B cell (primary cell): ENCODE results near the gene FFAR3. TPM values are rescaled to one million over a fixed set of nuclear protein-coding genes. Genes with fewer than 3 reads are reported as not detected.
A peak's percentile ranks its signal among the peaks of the same experiment; 100 is the strongest.

Experiments used
- ATAC-seq: fragments of 200-7000 bp; cut with Tn5 transposase; one replicate; pipeline ENCODE4 v1.10.0; 2021; ENCODE audit warnings: low read depth, mild to moderate bottlenecking, moderate number of reproducible peaks, moderate library complexity
- CTCF ChIA-PET: fragments of 350-600 bp; sonication (Branson Sonifier 250); formaldehyde crosslinking; loops from one replicate; lab custom pipeline; 2021; ENCODE audit warnings: antibody characterized with exemption, inconsistent platforms; lab: Charles Lee
- POLR2A ChIA-PET: fragments of 350-600 bp; sonication (Branson Sonifier 250); formaldehyde crosslinking; loops from one replicate; lab custom pipeline; 2021; ENCODE audit warnings: antibody characterized with exemption; lab: Charles Lee
- DNase-seq: peaks from one replicate; pipeline ENCODE4 v3.0.0; 2013
- H2AFZ ChIP-seq: 2 replicates; pipeline ENCODE4 v1.6.1; 2012; ENCODE audit warnings: mild to moderate bottlenecking, low read depth, low read length; ENCODE audit not compliant: insufficient read depth, poor library complexity, severe bottlenecking
- H3K27ac ChIP-seq, 2 donors: 1 replicate in 1 of 2; 2 replicates in 1 of 2; pipeline ENCODE4 v1.5.1; 2012 to 2013; ENCODE audit warnings: low read length in 2 of 2, mild to moderate bottlenecking in 2 of 2, moderate library complexity in 1 of 2
- H3K27me3 ChIP-seq, 4 experiments: fragments of 200-600 bp in 1 of 4; sonication (generic) in 1 of 4; replicated peaks in 1 of 4; 1 replicate in 2 of 4; 2 replicates in 2 of 4; pipeline versions ENCODE4 v1.6.1 to v1.7.0; 2013 to 2016; ENCODE audit warnings: low read length in 3 of 4, mild to moderate bottlenecking in 2 of 4, mixed read lengths in 1 of 4, moderate library complexity in 1 of 4; ENCODE audit not compliant: insufficient read depth in 4 of 4, control insufficient read depth in 3 of 4; ENCODE audit errors: control extremely low read depth in 1 of 4
- H3K36me3 ChIP-seq, 2 experiments: replicated peaks in 1 of 2; 1 replicate in 1 of 2; 2 replicates in 1 of 2; pipeline versions ENCODE4 v1.6.1 to v1.7.1; 2013; ENCODE audit warnings: low read length in 1 of 2; ENCODE audit not compliant: insufficient read depth in 2 of 2, control insufficient read depth in 1 of 2; ENCODE audit errors: control extremely low read depth in 1 of 2, extremely low read depth in 1 of 2
- H3K4me1 ChIP-seq, 2 donors: fragments of 200-600 bp in 1 of 2; sonication (generic) in 1 of 2; 1 replicate in 1 of 2; 2 replicates in 1 of 2; pipeline versions ENCODE4 v1.5.1 to v1.6.1; 2013 to 2017; ENCODE audit warnings: low read length in 2 of 2; ENCODE audit not compliant: control insufficient read depth in 2 of 2, insufficient read depth in 2 of 2
- H3K4me2 ChIP-seq: replicated peaks from 2 replicates; pipeline ENCODE3; 2012; ENCODE audit warnings: mild to moderate bottlenecking, low read depth, low read length; ENCODE audit not compliant: poor library complexity, severe bottlenecking
- H3K4me3 ChIP-seq, 5 experiments: fragments of 200-600 bp in 1 of 5; sonication (generic) in 1 of 5; 1 replicate in 3 of 5; 2 replicates in 2 of 5; pipeline versions ENCODE4 v1.5.1 to v1.7.0; 2011 to 2016; ENCODE audit warnings: low read length in 4 of 5, mild to moderate bottlenecking in 4 of 5, low read depth in 2 of 5, control low read depth in 1 of 5, moderate library complexity in 1 of 5; ENCODE audit not compliant: insufficient read depth in 1 of 5; ENCODE audit errors: control extremely low read depth in 1 of 5, extremely low read depth in 1 of 5
- H3K79me2 ChIP-seq: fragments of 200-600 bp; sonication (generic); one replicate; pipeline ENCODE4 v1.6.0; 2016; ENCODE audit warnings: low read length; ENCODE audit not compliant: control insufficient read depth, insufficient read depth
- H3K9ac ChIP-seq: fragments of 200-600 bp; sonication (generic); 2 replicates; pipeline ENCODE4 v1.6.1; 2017; ENCODE audit warnings: mild to moderate bottlenecking, low read length, moderate library complexity
- H3K9me3 ChIP-seq, 3 donors: one replicate each; pipeline versions ENCODE4 v1.6.1 to v1.7.1; 2013; ENCODE audit warnings: low read length in 2 of 3; ENCODE audit not compliant: control insufficient read depth in 2 of 3, insufficient read depth in 1 of 3; ENCODE audit errors: control extremely low read depth in 1 of 3
- H4K20me1 ChIP-seq: 2 replicates; pipeline ENCODE4 v1.6.0; 2012; ENCODE audit warnings: mild to moderate bottlenecking, low read length; ENCODE audit not compliant: insufficient read depth, control insufficient read depth, poor library complexity, severe bottlenecking
- H3K27ac Mint-ChIP-seq: one replicate; pipeline ENCODE4 v1.8.0; 2021; ENCODE audit warnings: mixed read lengths
- H3K27me3 Mint-ChIP-seq: one replicate; pipeline ENCODE4 v1.8.0; 2021; ENCODE audit warnings: mixed read lengths
- H3K4me1 Mint-ChIP-seq: one replicate; pipeline ENCODE4 v1.8.0; 2021; ENCODE audit warnings: mixed read lengths
- H3K4me3 Mint-ChIP-seq: one replicate; pipeline ENCODE4 v1.8.0; 2021; ENCODE audit warnings: mixed read lengths
- H3K9me3 Mint-ChIP-seq: one replicate; pipeline ENCODE4 v1.8.0; 2022; ENCODE audit warnings: mixed read lengths; ENCODE audit not compliant: insufficient read depth
- EZH2 ChIP-seq: IDR thresholded peaks from 2 replicates; pipeline ENCODE4 v1.6.1; 2012; ENCODE audit warnings: borderline replicate concordance, low read depth, mild to moderate bottlenecking, moderate library complexity, low read length; ENCODE audit not compliant: insufficient read depth, poor library complexity, severe bottlenecking
- WGBS: methylation state at CpG from one replicate; pipeline ENCODE4 v1.1.5; 2013; ENCODE audit warnings: missing lambda C conversion rate; ENCODE audit not compliant: insufficient coverage; 5-methylcytosine and 5-hydroxymethylcytosine counted together
- intact Hi-C: fragments of 100-400 bp; cut with micrococcal nuclease; formaldehyde crosslinking; loops from one replicate; pipeline ENCODE4 v1.10.0; 2022
- polyA plus RNA-seq: library from polyadenylated mRNA; depleted of rRNA; stranded (reverse); fragments of >200 nt; gene quantifications from 2 replicates; pipeline ENCODE4 v1.2.3, GENCODE V29; 2012
- total RNA-seq, 2 donors: library from RNA; stranded (reverse); fragments of 120-200 nt in 1 of 2; gene quantifications; 1 replicate in 1 of 2; 2 replicates in 1 of 2; pipeline versions ENCODE4 v1.2.3 to v1.2.4, GENCODE V29; 2013 to 2022
- TF ChIP-seq, protein P1 (sequence below): fragments of 200-600 bp; IDR thresholded peaks from one replicate; pipeline ENCODE4 v1.8.0; 2022; ENCODE audit warnings: antibody characterized with exemption, mild to moderate bottlenecking

FFAR3 gene
- total and polyA plus RNA-seq, 2 donors (not counting 1 experiment from before 2014, with no cell fraction given), result 0.63 TPM; not detected in 1

DNA sequence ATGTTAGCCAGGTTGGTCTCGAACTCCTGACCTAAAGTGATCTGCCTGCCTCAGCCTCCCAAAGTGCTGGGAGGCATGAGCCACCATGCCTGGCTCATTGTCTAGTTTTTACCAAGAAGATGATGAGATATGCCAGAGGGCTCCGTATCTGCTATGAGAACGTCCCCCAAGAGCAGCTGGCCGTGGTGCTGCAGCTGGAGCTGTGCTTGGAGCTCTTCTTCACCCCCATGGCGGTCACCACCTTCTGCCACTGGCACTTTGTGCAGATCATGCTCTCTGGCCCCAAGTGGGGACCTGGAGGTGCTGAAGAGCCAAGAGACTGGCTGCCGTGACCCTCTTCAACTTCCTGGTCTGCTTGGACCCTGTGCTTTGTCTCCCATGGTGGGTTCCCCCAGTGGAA, 49.4 kb downstream of the FFAR3 start:
- Histone ChIP-seq H4K20me1 (no peaks in the 10 kb centered on the region), H3K79me2 (no peaks in the 10 kb centered on the region), H3K9me3 (no peaks in the 10 kb centered on the region), H3K4me3 (no peak overlapping the region), H3K4me1 (peaks cover 8 to 10% of the 10 kb centered on the region in 2 donors), H3K9ac (no peak overlapping the region), H3K27me3 (no peaks in the 10 kb centered on the region), H2AFZ (no peak overlapping the region), H3K4me2 (no peak overlapping the region), H3K27ac (no peak overlapping the region), H3K36me3 (no peaks in the 10 kb centered on the region)
- WGBS, result 92% methylated on average over 5 of the region's 6 CpGs
- no peak for DNase-seq
- ATAC-seq, result no peak
- POLR2A ChIA-PET, result no interaction called here
- H3K4me3 Mint-ChIP-seq, result no peak overlapping the region
- H3K27me3 Mint-ChIP-seq, result peaks cover under 1% of the 10 kb centered on the region
- CTCF ChIA-PET, result no interaction called here
- H3K27ac Mint-ChIP-seq, result no peak overlapping the region
- H3K9me3 Mint-ChIP-seq, result no peaks in the 10 kb centered on the region
- TF ChIP-seq, protein P1, sequence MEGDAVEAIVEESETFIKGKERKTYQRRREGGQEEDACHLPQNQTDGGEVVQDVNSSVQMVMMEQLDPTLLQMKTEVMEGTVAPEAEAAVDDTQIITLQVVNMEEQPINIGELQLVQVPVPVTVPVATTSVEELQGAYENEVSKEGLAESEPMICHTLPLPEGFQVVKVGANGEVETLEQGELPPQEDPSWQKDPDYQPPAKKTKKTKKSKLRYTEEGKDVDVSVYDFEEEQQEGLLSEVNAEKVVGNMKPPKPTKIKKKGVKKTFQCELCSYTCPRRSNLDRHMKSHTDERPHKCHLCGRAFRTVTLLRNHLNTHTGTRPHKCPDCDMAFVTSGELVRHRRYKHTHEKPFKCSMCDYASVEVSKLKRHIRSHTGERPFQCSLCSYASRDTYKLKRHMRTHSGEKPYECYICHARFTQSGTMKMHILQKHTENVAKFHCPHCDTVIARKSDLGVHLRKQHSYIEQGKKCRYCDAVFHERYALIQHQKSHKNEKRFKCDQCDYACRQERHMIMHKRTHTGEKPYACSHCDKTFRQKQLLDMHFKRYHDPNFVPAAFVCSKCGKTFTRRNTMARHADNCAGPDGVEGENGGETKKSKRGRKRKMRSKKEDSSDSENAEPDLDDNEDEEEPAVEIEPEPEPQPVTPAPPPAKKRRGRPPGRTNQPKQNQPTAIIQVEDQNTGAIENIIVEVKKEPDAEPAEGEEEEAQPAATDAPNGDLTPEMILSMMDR, result no peak
- TF ChIP-seq EZH2, result no peak
- peaks cover 11% of the 10 kb centered on the region for H3K4me1 Mint-ChIP-seq
- intact Hi-C loops, result no loop called here

DNA sequence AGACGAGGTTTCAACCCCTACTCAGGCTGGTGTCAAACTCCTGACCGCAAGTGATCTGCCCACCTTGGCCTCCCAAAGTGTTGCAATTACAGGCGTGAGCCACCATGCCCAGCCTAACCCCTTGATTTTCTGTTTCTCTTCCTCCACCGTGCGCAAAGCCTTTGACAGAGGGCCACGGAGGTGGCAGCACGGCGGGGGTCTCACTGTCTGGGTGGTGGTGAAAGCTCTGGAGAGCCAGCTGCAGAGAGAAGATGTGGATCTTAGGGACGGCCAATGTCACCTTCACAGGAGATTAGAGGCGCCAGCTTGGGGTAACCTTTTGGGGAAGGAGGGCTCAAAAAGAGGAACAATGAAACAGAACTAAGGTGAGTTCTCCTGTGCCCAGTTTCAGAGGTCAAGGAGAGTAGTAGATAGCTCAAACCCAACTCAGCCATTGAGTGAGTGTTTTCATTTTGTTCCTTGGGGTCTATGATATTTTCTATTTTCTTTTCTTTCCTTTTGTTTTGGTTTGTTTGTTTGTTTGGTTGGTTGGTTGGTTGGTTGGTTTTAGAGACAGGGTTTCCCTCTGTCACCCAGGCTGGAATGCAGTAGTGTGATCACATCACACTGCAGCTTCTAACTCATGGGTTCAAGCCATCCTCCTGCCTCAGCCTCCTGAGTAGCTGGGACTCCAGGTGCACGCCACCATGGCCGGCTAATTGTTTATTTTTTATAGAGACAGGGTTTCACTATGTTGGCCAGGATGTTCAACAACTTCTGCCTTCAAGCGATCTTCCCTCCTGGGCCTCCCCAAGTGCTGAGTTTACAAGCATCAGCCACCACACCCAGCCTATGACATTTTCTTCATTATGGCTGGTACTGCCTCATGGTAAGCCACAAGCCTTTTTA, 50.3 kb downstream of the FFAR3 start:
- Histone ChIP-seq H3K36me3 (no peaks in the 10 kb centered on the region), H2AFZ (peak overlapping the region; percentile 34), H3K9ac (no peak overlapping the region), H3K4me1 (peaks cover 8 to 10% of the 10 kb centered on the region in 2 donors), H3K4me2 (peak overlapping the region; percentile 34), H3K9me3 (no peaks in the 10 kb centered on the region), H3K4me3 (no peak overlapping the region), H3K27ac (no peak overlapping the region), H3K79me2 (no peaks in the 10 kb centered on the region), H3K27me3 (no peaks in the 10 kb centered on the region), H4K20me1 (no peaks in the 10 kb centered on the region)
- Mint-ChIP-seq H3K27me3 (peaks cover 6% of the 10 kb centered on the region), H3K27ac (peak overlapping the region; percentile 28), H3K4me1 (peaks cover 11% of the 10 kb centered on the region), H3K9me3 (no peaks in the 10 kb centered on the region), H3K4me3 (no peak overlapping the region)
- intact Hi-C loops, result no loop called here
- DNase-seq (peak; percentile 54), ATAC-seq (peak; percentile 67)
- TF ChIP-seq, protein P1, result no peak
- no peak for TF ChIP-seq EZH2
- ChIA-PET CTCF (interaction anchor here (1.2 to 1.3 kb wide), 4 partner anchors 51 to 102 kb away, joined by 3 read pairs; no protein-coding TSS in a partner anchor), POLR2A (interaction anchor here (0.5 to 0.9 kb wide), 4 partner anchors 32 to 388 kb away, joined by 3 to 6 read pairs (median 4); no protein-coding TSS in a partner anchor)
- WGBS, result 68% methylated on average over 6 of the region's 13 CpGs
